Posterior cingulate gyrus (tissue), 11 donors: ENCODE measurements around the gene PPP2R2B.
A peak's percentile ranks its signal among the peaks of the same experiment; 100 is the strongest.

ENCODE experiments used
- DNase-seq, 10 donors: peaks; one replicate each; pipeline versions ENCODE4 v3.0.0 to v3.0.0-alpha.2; 2020 to 2021; ENCODE audit warnings: mixed read lengths in 3 of 10
- intact Hi-C: fragments of 100-400 bp; cut with DNase I; formaldehyde crosslinking; loops from one replicate; pipeline ENCODE4 v1.15.1; 2023

Gene PPP2R2B

DNA sequence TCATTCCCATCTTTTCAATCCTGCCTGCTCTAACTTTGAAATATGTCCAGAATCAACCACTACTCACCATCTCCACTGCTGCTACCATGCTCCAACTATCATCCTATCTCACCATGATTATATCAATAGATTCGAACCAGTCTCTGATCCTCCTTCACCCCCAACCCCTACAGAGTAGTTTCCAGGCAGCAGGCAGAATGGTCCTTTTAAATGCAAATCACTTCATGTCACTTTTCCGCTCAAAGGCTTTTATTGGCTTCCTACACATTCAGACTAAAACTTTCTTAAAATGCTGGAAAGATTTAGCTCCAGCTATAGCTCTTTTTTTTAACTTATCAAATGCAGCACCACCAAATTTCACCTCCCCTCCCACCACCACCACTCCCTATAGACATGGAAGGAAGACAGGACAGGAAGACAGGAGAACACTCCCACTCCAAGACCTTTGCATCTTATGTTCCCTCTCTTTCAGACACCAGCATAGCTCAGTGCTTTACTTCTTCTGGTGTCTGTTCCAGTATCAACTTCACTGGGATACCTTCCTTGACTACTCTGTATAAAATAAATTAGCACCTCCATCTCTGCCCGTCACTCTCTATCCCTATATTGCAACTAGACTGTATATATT lies 9.9 kb upstream of the PPP2R2B start:
- intact Hi-C loops, result no loop called here
- DNase-seq, result no peak

DNA sequence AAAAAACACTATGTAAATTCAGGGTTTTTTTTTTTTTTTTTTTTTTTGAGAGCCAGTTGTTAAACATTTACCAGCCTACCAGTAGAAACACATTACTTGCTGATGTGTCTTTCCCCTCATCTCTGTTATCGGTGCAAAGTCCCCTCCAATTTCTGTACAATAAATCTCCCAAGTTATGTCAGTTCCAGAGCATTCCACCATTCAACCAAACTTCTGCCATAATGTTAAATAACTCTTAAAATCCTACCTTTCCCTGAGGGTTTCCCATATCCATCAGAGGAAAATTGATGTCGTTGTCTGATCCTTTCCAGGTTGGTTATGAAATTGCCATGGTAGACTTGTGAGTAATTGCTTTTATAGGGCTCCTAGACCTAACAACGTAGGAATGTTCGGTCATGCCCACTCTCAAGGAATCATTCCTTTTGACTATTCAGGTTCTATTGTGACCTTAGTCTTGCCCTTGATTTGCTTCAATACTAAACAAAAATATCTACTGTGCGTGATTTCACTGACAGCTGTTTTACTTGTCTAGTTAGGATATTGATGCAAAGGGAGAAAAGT lies 5.6 kb upstream of the PPP2R2B start:
- DNase-seq, result no peak
- intact Hi-C loops, result no loop called here

DNA sequence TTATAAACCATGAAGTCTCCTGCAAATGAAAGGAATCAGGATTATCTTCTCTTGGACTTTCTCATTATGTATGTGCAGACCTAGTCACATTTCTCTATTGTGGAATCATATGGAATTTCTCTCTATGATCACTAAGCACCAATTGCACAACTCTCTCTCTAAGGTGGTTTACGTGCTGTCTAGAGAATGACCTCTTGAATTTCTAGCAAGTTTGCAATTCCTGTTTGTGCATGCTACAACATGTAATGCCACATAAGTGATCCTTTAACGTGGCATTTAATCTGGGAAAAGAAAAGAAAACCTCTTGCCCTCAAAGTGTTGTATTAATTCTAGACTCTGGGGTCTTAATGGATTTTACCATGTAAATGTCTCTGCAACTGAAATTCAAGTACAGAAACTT lies 5.0 kb upstream of the PPP2R2B start:
- intact Hi-C loops, result no loop called here

DNA sequence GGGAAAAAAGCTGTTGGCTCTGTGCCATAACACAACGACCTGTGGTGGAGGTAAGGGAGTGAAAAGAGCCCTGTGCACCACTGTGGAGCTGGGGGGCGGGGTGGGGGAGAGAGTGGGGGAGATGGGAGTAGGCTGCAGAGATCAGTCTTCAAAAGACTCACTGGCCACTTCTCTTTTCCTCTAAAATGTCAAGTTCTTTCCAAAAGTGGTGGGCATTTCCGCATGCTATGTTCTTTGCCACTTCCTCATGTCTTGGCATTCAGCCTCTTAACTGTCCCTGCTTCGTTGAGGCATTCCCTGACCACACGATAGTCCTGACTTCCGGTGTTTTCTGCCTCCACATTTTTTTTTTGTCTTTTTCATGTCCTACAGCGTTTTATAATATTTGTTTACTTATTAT lies 2.4 kb upstream of the PPP2R2B start:
- no peak for DNase-seq
- intact Hi-C loops, result no loop called here

More for the DNA sequence above, 5.0 kb upstream of the PPP2R2B start:
- no peak for DNase-seq

DNA sequence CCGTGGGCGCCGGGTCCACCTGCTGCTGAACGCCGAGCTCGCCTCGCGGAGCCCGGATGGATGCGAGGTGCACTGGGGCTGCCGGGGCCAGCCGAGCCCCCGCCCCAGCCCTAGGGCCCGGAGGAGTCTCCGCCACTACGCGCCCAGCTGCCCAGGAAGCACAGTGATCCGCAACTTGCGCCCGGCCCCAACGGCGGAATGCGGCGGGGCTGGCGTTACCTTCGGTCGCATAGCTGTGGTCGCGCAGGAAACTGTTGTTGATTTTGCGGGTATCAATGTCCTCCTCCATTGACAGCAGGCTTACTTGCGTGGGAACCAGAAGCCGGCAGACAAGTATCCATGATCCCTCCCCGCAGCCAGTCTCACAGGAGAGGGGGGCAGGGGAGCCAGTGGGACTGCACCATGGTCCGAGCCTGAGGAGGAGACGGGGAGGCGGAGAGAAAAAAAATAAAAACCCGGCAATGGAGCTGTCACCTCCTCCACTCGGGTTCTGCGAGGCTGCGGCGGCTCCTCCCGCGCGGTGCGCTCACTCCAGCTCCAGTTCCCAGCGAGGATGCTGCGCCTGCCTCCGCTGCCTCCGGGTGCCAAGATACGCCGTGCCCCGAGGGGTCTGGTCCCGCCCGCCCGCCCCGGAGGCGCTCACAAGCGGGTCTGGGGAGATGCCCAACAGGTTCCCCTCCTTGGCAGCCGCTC lies 628 bp downstream of the PPP2R2B start:
- intact Hi-C loops, result loop anchor here (5.0 kb wide), 1 partner anchor 46 kb away; no protein-coding TSS in a partner anchor
- peak; percentile 30 to 95 (median 65) for DNase-seq

DNA sequence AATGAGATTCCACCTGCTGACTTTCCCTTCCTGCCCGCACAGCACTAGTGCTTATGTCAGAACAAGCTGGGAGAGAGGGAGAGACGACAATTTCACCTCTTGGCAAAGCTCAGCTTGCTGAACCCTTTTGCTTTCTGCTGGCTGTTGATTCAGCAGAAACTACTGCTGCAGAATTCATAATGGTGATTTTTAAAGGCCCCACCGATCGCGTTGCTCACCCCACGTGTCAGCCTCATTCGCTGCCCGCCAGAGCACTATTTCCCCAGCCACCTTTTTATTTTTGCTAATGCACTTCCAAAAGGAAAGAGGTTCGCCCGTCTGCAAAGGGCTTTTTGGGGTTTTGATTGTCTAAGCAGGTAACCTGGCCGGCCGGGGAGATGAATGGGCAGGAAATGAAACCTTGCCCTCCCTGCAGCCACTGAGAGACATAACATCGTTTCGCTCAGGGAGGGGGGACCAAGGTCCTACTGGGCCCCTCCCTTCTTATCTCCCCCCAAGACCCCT lies 1.3 kb downstream of the PPP2R2B start:
- peak in 6 of 10 donors; percentile 7 to 64 (median 16) for DNase-seq
- intact Hi-C loops, result loop anchor here (5.0 kb wide), 1 partner anchor 45 kb away; no protein-coding TSS in a partner anchor

DNA sequence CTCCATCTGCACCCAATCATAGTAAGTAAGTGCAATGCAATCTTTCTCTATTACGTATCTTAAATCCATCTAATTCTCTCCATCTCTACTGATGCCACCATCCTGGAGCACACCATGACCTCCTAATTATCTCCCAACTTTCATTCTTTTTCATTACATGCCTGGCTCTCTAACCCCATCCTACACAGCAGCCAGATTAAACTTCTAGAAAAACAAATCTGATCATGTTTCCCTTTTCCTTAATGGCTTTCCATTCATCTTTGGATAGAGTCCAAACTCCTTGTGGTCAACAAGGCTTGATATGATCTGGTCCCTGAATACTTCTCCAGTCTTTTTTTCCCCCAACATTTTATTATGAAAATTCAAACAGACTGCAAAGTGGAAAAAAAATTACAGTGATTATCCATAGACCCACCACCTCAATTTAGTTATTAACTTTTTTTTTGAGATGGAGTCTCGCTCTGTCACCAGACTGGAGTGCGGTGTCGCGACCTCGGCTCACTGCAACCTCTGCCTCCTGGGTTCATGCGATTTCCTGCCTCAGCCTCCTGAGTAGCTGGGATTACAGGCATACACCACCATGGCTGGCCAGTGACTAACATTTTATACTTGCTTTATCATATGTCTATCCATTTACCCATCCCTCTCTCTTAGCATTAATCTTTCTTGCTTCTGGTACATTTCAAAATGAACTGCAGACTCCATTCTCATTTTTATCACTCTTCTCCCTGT lies 5.2 kb downstream of the PPP2R2B start:
- intact Hi-C loops, result no loop called here
- peak in 1 of 10 donors; percentile 68 for DNase-seq

DNA sequence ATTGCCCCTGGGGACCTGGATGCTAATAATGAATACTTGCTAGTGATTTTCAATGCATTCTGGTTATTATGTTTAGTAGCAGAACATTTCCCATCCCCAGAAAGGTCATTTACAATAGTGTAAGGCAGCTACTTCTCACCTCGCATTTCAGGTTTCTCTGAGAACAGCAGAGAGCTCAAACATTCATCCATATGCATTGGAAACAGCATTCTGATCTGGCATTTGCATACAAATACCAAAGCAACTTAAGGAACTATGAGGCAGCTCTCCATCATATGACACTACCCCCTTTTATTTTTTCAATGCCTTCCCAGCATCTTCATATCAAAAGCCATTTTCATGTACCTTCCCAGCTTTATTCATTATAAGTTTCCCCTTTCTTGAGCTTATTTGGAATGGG lies 6.4 kb downstream of the PPP2R2B start:
- intact Hi-C loops, result no loop called here
- no peak for DNase-seq

DNA sequence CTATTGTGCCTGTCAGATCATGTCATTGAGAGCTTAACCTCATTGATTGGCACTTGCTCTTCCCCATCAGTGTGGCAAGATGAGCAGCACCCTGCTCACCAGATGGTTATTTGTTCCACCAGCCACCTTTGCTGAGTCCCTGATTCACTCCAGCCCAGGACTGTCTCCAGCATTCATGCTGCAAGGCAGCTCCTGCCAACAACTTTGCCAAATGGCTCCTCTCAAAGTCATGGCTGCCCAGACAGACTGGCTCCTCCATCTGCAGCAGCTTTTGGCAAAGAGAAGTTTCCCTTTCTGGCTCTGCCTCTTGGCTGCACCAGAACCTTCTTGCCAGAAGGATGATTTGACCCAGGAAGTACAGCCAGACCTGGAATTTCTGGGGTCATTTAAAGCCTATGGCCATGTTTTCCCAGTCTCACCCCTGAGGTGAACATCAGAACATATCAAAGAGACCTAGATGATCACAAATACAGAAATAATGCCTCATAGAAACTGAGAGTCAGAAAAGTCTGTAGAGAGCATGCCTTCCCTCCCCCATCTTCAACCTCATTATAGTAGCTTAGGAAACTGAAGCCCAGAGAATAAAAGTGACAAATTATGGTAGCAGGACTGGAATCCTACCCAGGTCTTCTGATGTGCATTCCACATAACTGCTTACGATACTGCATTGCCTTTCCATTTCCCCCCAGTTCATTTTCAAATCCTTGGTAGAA lies 10.4 kb downstream of the PPP2R2B start:
- peak in 7 of 10 donors; percentile 11 to 84 (median 32) for DNase-seq
- intact Hi-C loops, result no loop called here

DNA sequence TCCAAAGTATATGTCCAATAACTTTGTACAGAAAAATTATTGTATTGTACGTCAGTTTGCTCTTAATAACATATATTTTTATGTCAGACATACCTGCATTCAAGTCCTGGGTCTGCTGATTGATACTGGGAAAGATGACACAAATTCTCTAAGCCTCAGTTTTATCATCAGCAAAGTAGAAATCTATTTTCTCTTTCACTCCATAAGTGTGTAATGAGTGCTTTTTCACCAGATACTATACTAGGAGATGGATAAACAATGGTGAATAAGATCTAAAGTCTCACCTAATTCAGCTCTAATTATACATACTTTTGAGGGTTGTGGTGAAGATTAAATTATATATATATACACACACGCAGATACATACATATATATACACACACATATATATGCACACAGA lies 12.3 kb downstream of the PPP2R2B start:
- no peak for DNase-seq
- intact Hi-C loops, result no loop called here

DNA sequence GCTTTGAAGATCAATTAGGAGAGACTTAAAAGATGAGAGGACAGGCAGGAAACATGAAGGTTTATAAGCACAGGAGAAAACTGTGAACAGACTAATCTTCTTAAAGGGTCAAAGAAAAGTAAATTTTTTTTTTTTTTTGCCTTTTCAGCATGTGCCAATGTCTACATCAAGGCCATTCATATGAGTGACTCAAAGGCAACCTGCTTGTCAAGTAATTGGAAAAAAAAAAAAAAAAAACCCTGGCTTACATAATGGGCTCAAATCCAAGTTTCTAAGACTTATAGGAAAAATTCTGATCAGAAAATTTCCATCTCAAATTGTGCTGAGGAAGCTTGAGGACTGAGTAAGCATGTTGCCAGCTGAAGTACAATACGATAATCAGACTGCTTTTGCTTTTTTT lies 15.9 kb downstream of the PPP2R2B start:
- DNase-seq, result no peak
- intact Hi-C loops, result no loop called here

DNA sequence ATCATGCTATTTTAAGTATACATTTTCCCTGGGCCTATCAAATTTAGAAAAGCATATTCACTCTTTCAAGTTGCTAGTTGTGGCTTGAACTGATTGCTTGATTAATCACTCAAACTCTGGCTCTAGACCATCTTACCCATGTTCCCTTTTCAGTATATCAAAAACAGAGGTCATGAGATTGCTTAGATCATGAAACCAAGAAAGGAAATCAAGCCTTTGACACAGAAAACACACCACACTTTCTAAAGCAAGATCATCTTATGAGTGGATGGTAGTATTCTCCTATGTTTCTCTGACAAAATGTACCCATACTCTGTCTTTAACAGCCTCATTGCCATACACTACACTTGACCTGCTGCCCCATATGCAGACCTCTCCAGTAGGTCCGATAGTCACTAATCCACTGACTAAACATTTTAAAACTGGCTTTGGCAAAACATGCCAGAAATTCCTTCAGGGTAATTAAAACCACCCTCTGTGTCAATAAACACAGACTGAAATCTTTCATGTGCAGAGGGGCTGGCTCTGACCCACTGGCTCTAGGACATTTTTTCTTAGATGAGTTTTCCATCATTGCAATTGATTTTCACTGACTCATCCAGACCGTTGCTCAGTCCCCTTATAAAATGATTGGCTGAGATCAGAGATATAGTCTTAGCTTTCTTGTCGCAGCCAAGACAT lies 18.2 kb downstream of the PPP2R2B start:
- no peak for DNase-seq
- intact Hi-C loops, result no loop called here

DNA sequence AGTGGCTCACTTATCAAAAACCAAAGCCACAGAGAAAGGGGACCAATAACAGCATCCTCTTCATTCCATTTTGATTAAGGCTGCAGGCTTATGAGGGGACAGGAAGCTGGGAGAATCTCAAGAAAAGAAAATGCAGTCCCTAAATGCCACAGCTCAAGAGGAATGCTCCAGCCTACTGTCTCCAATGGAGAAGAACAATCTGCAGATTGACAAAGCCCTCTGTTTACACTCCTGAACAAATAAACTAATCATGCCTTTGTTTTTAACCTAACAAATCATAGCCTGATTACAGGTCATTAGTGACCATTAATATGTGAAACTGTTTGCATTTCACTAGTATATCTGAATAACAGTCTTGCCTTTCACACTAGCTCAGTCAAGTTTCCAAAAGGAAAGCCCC lies 26.5 kb downstream of the PPP2R2B start:
- DNase-seq, result no peak
- intact Hi-C loops, result no loop called here

DNA sequence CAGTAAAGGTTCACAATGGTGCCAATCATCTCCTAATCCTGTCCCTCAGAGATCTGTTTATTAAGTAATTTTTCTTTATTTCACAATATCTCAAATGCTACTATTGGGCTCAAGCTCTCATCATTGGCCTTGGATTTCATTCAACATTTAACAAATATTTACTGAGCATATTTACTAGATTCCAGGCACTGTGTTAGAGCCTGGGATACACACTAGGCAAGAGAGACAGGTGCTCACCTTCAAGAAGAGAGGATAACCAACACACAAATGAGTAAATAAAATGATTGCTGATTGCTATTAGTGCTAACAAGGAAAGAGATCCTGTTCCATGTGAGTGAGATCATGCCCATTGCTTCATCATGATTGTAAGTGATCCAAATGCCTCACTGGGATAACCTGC lies 27.4 kb downstream of the PPP2R2B start:
- intact Hi-C loops, result no loop called here
- no peak for DNase-seq

DNA sequence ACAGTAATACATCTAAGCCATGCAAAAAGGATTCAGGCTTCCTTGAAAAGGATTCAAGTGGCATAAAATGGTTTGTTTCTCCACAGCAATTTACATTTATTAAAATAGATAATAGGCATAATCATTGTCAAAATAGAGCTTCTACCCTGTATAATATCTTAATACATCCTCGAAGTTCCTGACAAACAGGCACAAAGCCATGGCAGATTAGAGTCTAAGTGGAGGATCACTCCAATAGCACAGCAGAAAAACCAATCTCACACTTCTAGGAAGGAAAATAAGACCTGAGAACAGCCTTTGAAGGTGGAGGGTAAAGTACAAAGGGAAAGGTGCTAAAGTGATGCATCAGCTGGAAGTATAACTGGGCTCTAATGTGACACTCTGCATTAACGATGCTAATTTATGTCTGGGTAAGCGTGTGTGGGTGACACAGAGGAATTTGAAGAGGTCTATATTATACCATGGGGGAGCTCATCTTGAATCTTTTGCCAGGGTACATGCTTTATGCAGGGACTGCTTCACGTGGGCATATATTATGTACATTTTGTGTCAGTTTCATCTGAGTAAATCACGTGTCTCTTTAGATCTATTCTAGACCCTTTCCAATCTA lies 28.8 kb downstream of the PPP2R2B start:
- intact Hi-C loops, result no loop called here
- DNase-seq, result no peak

DNA sequence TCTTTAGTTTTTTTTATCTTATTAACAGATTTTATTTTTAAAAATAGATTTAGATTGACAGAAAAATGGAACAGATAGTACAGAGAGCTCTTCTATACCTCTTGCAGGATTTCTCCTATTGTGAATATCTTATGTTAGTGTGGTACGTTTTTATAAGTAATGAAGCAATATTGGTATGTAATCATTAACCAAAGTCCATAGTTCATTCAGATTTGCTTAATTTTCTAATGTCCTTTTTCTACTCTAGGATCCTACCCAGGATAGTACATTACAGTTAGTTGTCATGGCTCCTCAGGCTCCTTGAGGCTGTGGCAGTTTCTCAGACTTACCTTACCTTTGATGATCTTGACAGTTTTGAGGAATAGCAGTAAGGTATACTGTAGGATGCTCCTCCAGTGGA lies 30.4 kb downstream of the PPP2R2B start:
- DNase-seq, result no peak
- intact Hi-C loops, result no loop called here

DNA sequence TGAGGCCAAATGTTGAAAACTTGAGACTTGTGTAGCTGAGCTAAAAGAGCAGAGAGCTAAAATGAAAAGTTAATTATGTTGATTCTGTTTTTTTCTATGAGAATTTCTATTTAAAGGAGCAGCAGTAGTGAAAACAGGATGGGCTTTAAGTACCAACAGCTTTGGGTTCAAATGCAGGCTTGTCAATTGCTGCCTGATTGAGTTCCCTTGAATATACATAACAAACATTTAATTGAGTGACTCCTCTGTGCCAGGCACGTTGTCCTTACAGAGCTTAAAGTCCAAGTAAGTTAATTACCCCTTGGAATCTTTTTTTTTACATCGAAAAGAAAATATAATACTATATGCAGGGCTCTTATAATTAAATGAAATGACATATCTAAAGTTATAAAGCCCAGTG lies 38.5 kb downstream of the PPP2R2B start:
- intact Hi-C loops, result no loop called here

DNA sequence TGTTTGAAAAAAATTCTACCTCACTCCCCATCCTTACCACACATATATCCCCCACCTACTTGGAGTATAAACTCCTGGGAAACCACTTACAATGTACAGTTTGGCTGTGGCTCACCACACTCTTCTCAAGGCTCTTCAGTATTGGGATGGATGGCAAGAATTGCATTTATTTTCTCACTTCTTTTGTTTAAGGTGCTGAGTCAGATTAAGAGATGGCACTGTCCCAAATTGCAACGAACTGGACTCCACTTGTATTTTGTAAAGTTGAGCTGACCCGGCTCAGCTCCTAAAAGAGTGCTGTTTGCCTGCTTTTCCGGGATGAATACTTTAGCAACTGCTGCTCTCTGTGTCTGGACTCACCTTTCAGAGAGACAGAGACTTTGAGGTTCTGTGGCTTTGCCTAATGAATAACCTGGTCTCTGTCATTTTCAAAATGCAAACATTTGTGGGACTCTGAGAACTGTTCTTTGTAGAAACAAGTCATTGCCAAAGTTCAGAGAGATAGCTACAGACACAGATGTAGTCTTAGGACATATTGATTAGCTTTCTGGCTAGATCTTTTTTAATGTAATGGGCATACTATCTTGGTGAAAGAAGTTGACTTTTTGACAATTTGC lies 42.2 kb downstream of the PPP2R2B start:
- DNase-seq, result no peak
- intact Hi-C loops, result no loop called here

More for the DNA sequence above, 38.5 kb downstream of the PPP2R2B start:
- no peak for DNase-seq
